ENCODE data around the gene P3H2.
A peak's percentile ranks its signal among the peaks of the same experiment; 100 is the strongest.

DNA sequence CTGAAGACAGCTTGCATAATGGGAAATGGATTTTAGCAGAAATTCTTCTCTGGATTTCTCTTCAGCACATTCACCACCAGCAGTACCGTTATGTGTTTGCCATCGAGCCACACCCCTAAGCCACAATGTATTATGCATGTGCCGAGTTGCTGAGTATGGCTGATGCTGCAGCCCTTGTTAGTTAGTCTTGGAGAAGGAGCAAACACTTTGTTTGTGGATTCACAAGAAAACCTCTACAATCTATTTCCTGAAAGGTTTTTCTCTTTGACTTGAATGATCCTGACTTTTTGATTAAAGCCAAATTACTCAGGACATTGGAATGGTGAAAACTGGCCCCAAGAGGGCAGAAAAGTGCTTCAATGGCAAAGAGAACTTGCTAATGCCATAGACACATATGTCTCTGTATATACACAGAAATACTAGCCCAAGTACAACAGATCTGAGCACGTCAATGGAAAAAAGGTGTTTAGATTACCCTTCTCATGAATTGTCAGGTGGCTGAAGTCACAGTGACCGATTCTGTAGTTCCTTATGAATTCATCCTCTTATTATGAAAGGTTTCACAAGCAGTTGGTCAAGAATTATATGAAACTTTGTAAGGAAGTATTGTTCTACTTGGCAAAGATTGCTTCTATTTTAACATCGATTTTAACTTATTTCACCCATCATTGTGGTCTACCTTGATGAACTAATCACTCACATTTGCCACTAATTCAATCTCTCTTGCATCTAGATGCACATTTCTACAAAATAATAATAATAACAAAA, 103.0 kb downstream of the P3H2 start:
- TF ChIP-seq, protein P1, sequence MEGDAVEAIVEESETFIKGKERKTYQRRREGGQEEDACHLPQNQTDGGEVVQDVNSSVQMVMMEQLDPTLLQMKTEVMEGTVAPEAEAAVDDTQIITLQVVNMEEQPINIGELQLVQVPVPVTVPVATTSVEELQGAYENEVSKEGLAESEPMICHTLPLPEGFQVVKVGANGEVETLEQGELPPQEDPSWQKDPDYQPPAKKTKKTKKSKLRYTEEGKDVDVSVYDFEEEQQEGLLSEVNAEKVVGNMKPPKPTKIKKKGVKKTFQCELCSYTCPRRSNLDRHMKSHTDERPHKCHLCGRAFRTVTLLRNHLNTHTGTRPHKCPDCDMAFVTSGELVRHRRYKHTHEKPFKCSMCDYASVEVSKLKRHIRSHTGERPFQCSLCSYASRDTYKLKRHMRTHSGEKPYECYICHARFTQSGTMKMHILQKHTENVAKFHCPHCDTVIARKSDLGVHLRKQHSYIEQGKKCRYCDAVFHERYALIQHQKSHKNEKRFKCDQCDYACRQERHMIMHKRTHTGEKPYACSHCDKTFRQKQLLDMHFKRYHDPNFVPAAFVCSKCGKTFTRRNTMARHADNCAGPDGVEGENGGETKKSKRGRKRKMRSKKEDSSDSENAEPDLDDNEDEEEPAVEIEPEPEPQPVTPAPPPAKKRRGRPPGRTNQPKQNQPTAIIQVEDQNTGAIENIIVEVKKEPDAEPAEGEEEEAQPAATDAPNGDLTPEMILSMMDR (IDR thresholded peaks at IDR 0.05), result peak; percentile 40 to 46 (median 43)
- TF ChIP-seq POLR2A (IDR thresholded peaks at IDR 0.05; ENCODE audit: low read depth) (no peak), POLR2AphosphoS5 (IDR thresholded peaks at IDR 0.05) (no peak)
